Testis (tissue), 3 donors: Measurements from ENCODE around the gene LRRC15. TPM values are rescaled to one million over a fixed set of nuclear protein-coding genes. Genes with fewer than 3 reads are reported as not detected.

Source experiments
- DNase-seq: peaks from one replicate; pipeline ENCODE4 v3.0.0-alpha.2; 2019
- H3K27ac ChIP-seq, 2 donors: fragments of 200-600 bp; sonication (generic); one replicate each; pipeline ENCODE4 v1.5.1; 2019
- H3K27me3 ChIP-seq: fragments of 200-600 bp; sonication (generic); one replicate; pipeline ENCODE4 v1.5.1; 2019
- H3K36me3 ChIP-seq: fragments of 200-600 bp; sonication (generic); one replicate; pipeline ENCODE4 v1.5.1; 2017; ENCODE audit warnings: low read depth; ENCODE audit errors: missing control alignments
- H3K4me1 ChIP-seq: fragments of 200-600 bp; sonication (generic); one replicate; pipeline ENCODE4 v1.5.1; 2019
- H3K4me3 ChIP-seq, 2 donors: fragments of 200-600 bp; sonication (generic); one replicate each; pipeline ENCODE4 v1.5.1; 2017 to 2019
- H3K9me3 ChIP-seq: fragments of 200-600 bp; sonication (generic); one replicate; pipeline ENCODE4 v1.5.1; 2017
- POLR2A ChIP-seq: fragments of 450-650 bp; IDR thresholded peaks from one replicate; pipeline ENCODE4 v1.6.1; 2017; ENCODE audit warnings: antibody characterized with exemption, mild to moderate bottlenecking, moderate library complexity
- WGBS, 2 donors: methylation state at CpG; one replicate each; pipeline ENCODE4 v1.1.5; 2018; 5-methylcytosine and 5-hydroxymethylcytosine counted together
- intact Hi-C: fragments of 100-400 bp; cut with DNase I; formaldehyde crosslinking; loops from one replicate; pipeline ENCODE4 v1.15.1; 2023; ENCODE audit warnings: low total_unique reads
- polyA plus RNA-seq: library from polyadenylated mRNA; stranded (reverse); fragments of 350-450 nt; fragmentation: Illumina TruSeq; extraction: RNeasy Lipid Tissue Mini Kit (QIAGEN cat#74804); gene quantifications from one replicate; pipeline ENCODE4 v1.2.3, GENCODE V29; 2014; ENCODE audit warnings: low read depth, low replicate concordance; ENCODE audit not compliant: insufficient read depth
- total RNA-seq, 2 donors: library from RNA; depleted of rRNA; stranded (reverse); fragments of >200 nt; gene quantifications; one replicate each; pipeline ENCODE4 v1.2.3, GENCODE V29; 2016
- TF ChIP-seq, protein P1 (sequence below), 3 experiments: fragments of 450-650 bp in 2 of 3; fragments of 200-600 bp in 1 of 3; sonication (generic) in 1 of 3; IDR thresholded peaks; one replicate each; pipeline ENCODE4 v1.5.1; 2016 to 2019; ENCODE audit warnings: antibody characterized with exemption in 3 of 3, mild to moderate bottlenecking in 2 of 3, moderate library complexity in 1 of 3

The LRRC15 gene
- total and polyA plus RNA-seq, 3 donors from 2014 or later, result 0.06 to 0.75 TPM; not detected in 1

GRCh38 chr3:194339356-194339755 is 30.2 kb downstream of the LRRC15 start:
- Histone ChIP-seq H3K27ac (no peak overlapping the region), H3K4me3 (no peak overlapping the region), H3K4me1 (no peaks in the 10 kb centered on the region), H3K36me3 (no peaks in the 10 kb centered on the region), H3K27me3 (no peaks in the 10 kb centered on the region), H3K9me3 (no peaks in the 10 kb centered on the region)
- intact Hi-C loops, result no loop called here
- WGBS, 2 donors, result 87 to 89% methylated on average over 9 of the region's 9 CpGs
- DNase-seq, result no peak
- TF ChIP-seq POLR2A, result no peak
- TF ChIP-seq, protein P1, sequence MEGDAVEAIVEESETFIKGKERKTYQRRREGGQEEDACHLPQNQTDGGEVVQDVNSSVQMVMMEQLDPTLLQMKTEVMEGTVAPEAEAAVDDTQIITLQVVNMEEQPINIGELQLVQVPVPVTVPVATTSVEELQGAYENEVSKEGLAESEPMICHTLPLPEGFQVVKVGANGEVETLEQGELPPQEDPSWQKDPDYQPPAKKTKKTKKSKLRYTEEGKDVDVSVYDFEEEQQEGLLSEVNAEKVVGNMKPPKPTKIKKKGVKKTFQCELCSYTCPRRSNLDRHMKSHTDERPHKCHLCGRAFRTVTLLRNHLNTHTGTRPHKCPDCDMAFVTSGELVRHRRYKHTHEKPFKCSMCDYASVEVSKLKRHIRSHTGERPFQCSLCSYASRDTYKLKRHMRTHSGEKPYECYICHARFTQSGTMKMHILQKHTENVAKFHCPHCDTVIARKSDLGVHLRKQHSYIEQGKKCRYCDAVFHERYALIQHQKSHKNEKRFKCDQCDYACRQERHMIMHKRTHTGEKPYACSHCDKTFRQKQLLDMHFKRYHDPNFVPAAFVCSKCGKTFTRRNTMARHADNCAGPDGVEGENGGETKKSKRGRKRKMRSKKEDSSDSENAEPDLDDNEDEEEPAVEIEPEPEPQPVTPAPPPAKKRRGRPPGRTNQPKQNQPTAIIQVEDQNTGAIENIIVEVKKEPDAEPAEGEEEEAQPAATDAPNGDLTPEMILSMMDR (IDR thresholded peaks at IDR 0.05), result no peak

DNA sequence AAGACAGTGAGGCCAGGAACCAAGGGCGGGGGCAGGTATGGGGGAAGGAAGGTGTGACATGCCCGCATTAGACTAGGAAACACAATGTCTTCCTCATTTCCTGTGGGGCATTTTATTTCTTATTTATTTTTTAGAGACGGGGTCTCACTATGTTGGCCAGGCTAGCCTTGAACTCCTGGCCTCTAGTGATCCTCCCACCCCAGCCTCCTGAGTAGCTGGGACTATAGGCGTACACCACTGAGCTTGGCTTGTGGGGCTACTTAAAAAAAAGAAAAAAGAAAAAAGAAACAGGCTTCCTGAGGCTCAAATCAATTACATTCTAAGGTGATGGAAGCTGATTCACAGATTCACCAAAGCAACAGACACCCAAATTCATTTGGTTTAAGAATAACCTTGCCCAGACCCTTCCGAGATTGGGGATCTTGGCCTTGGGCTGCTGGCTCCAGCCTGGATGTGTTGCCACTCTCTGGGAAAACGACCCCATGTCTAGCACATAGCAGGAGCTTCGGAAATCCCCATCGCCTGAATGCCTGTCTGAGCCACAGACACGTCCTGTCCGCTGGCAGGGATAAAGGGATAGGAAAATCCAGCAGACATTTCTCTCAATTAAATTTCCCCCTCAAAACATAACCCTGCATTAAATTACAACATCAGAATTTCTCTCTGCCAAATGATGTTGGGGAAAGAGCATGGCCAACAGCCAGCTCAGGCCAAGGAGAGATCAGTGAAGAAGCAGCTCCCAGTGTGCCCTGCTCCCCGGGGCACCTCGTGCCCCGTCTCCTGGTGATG is 31.4 kb downstream of the LRRC15 start:
- intact Hi-C loops, result no loop called here
- Histone ChIP-seq H3K4me3 (no peak overlapping the region), H3K9me3 (no peaks in the 10 kb centered on the region), H3K36me3 (no peaks in the 10 kb centered on the region), H3K27ac (no peak overlapping the region), H3K4me1 (no peaks in the 10 kb centered on the region), H3K27me3 (no peaks in the 10 kb centered on the region)
- no peak for DNase-seq
- 81 to 82% methylated on average over 13 of the region's 13 CpGs for WGBS, 2 donors
- TF ChIP-seq POLR2A, result no peak
- TF ChIP-seq, protein P1 (IDR thresholded peaks at IDR 0.05), result no peak

DNA sequence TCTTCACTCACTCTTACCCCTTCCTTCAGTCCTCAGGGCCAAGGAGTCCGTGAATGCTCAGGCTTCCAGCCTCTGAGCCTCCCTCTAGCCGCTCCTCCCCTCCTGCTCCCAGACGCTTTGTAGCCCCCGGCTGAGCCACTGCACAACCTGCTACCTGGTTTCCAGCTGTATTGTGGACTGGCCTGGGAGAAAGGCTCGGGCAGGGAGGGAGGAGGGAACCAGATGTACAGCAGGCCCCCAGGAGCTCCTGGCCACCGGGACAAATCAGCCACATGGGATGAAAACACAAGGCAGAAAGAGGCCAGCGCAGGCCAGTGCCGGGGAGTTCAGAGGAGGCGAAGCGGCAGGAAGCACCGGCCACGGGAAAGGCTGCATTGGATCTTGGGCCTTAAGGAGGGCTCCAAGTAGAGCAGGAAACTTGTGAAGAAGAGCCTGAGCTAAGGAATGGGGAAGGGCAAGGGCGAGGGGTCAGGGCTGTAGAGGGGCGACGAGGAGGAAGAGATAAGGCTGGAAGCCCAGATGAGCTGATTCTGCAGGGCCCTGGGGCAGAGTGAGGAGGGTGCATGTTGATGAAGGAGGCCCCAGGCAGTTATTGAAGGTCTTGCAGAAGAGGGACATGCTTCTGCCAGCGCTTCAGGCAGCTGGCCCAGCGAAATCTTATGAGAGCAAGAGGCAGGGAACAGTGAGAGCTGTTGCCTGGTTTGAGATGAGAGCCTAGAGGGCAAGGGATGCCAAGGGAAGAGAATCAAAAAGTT is 32.8 kb downstream of the LRRC15 start:
- Histone ChIP-seq H3K36me3 (no peaks in the 10 kb centered on the region), H3K4me3 (no peak overlapping the region), H3K4me1 (no peaks in the 10 kb centered on the region), H3K27me3 (no peaks in the 10 kb centered on the region), H3K27ac (no peak overlapping the region), H3K9me3 (no peaks in the 10 kb centered on the region)
- 85 to 87% methylated on average over 17 of the region's 17 CpGs for WGBS, 2 donors
- TF ChIP-seq POLR2A, result no peak
- TF ChIP-seq, protein P1 (IDR thresholded peaks at IDR 0.05), result no peak
- intact Hi-C loops, result no loop called here
- DNase-seq, result no peak

DNA sequence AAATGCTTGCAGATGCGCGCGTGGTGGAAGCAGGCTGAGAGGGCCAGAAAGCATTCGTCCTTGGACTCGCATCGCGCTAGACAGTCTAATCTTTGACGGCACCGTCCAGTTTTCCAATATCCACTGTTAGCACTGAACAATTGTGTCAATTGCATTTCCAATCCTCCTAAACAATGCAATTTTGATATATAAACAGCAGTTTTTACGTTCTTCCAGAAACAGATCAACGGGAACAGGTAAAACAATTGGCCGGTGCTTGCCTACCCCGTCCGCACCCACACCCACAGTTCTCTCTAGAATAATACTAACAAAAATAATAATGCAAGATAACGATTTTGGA is 35.6 kb downstream of the LRRC15 start:
- peak overlapping the region in 1 of 2 donors; percentile 52 for H3K4me3 ChIP-seq
- intact Hi-C loops, result no loop called here

More for the DNA sequence above, 35.6 kb downstream of the LRRC15 start:
- no peaks in the 10 kb centered on the region for H3K4me1 ChIP-seq
- H3K9me3 ChIP-seq, result no peaks in the 10 kb centered on the region
- no peak for TF ChIP-seq POLR2A
- TF ChIP-seq, protein P1 (IDR thresholded peaks at IDR 0.05), result no peak
- no peak overlapping the region for H3K27ac ChIP-seq
- no peaks in the 10 kb centered on the region for H3K36me3 ChIP-seq
- 20 to 28% methylated on average over 14 to 15 of the region's 15 CpGs for WGBS, 2 donors
- H3K27me3 ChIP-seq, result no peaks in the 10 kb centered on the region
- DNase-seq, result no peak
